B cell (primary cell): ENCODE measurements around the gene TRIM44. TPM values are rescaled to one million over a fixed set of nuclear protein-coding genes. Genes with fewer than 3 reads are reported as not detected.
"Not testable (repeated sequence)": the region's sequence is repeated elsewhere in the genome, so short reads cannot be mapped to it uniquely, and the experiment has no call there.

ENCODE experiments used
- ATAC-seq: fragments of 200-7000 bp; cut with Tn5 transposase; one replicate; pipeline ENCODE4 v1.10.0; 2021; ENCODE audit warnings: low read depth, mild to moderate bottlenecking, moderate number of reproducible peaks, moderate library complexity
- CTCF ChIA-PET: fragments of 350-600 bp; sonication (Branson Sonifier 250); formaldehyde crosslinking; loops from one replicate; lab custom pipeline; 2021; ENCODE audit warnings: antibody characterized with exemption, inconsistent platforms; lab: Charles Lee
- POLR2A ChIA-PET: fragments of 350-600 bp; sonication (Branson Sonifier 250); formaldehyde crosslinking; loops from one replicate; lab custom pipeline; 2021; ENCODE audit warnings: antibody characterized with exemption; lab: Charles Lee
- DNase-seq: peaks from one replicate; pipeline ENCODE4 v3.0.0; 2013
- H2AFZ ChIP-seq: 2 replicates; pipeline ENCODE4 v1.6.1; 2012; ENCODE audit warnings: mild to moderate bottlenecking, low read depth, low read length; ENCODE audit not compliant: insufficient read depth, poor library complexity, severe bottlenecking
- H3K27ac ChIP-seq, 2 donors: 1 replicate in 1 of 2; 2 replicates in 1 of 2; pipeline ENCODE4 v1.5.1; 2012 to 2013; ENCODE audit warnings: low read length in 2 of 2, mild to moderate bottlenecking in 2 of 2, moderate library complexity in 1 of 2
- H3K27me3 ChIP-seq, 4 experiments: fragments of 200-600 bp in 1 of 4; sonication (generic) in 1 of 4; replicated peaks in 1 of 4; 1 replicate in 2 of 4; 2 replicates in 2 of 4; pipeline versions ENCODE4 v1.6.1 to v1.7.0; 2013 to 2016; ENCODE audit warnings: low read length in 3 of 4, mild to moderate bottlenecking in 2 of 4, mixed read lengths in 1 of 4, moderate library complexity in 1 of 4; ENCODE audit not compliant: insufficient read depth in 4 of 4, control insufficient read depth in 3 of 4; ENCODE audit errors: control extremely low read depth in 1 of 4
- H3K36me3 ChIP-seq, 2 experiments: replicated peaks in 1 of 2; 1 replicate in 1 of 2; 2 replicates in 1 of 2; pipeline versions ENCODE4 v1.6.1 to v1.7.1; 2013; ENCODE audit warnings: low read length in 1 of 2; ENCODE audit not compliant: insufficient read depth in 2 of 2, control insufficient read depth in 1 of 2; ENCODE audit errors: control extremely low read depth in 1 of 2, extremely low read depth in 1 of 2
- H3K4me1 ChIP-seq, 2 donors: fragments of 200-600 bp in 1 of 2; sonication (generic) in 1 of 2; 1 replicate in 1 of 2; 2 replicates in 1 of 2; pipeline versions ENCODE4 v1.5.1 to v1.6.1; 2013 to 2017; ENCODE audit warnings: low read length in 2 of 2; ENCODE audit not compliant: control insufficient read depth in 2 of 2, insufficient read depth in 2 of 2
- H3K4me2 ChIP-seq: replicated peaks from 2 replicates; pipeline ENCODE3; 2012; ENCODE audit warnings: mild to moderate bottlenecking, low read depth, low read length; ENCODE audit not compliant: poor library complexity, severe bottlenecking
- H3K4me3 ChIP-seq, 5 experiments: fragments of 200-600 bp in 1 of 5; sonication (generic) in 1 of 5; 1 replicate in 3 of 5; 2 replicates in 2 of 5; pipeline versions ENCODE4 v1.5.1 to v1.7.0; 2011 to 2016; ENCODE audit warnings: low read length in 4 of 5, mild to moderate bottlenecking in 4 of 5, low read depth in 2 of 5, control low read depth in 1 of 5, moderate library complexity in 1 of 5; ENCODE audit not compliant: insufficient read depth in 1 of 5; ENCODE audit errors: control extremely low read depth in 1 of 5, extremely low read depth in 1 of 5
- H3K79me2 ChIP-seq: fragments of 200-600 bp; sonication (generic); one replicate; pipeline ENCODE4 v1.6.0; 2016; ENCODE audit warnings: low read length; ENCODE audit not compliant: control insufficient read depth, insufficient read depth
- H3K9ac ChIP-seq: fragments of 200-600 bp; sonication (generic); 2 replicates; pipeline ENCODE4 v1.6.1; 2017; ENCODE audit warnings: mild to moderate bottlenecking, low read length, moderate library complexity
- H3K9me3 ChIP-seq, 3 donors: one replicate each; pipeline versions ENCODE4 v1.6.1 to v1.7.1; 2013; ENCODE audit warnings: low read length in 2 of 3; ENCODE audit not compliant: control insufficient read depth in 2 of 3, insufficient read depth in 1 of 3; ENCODE audit errors: control extremely low read depth in 1 of 3
- H4K20me1 ChIP-seq: 2 replicates; pipeline ENCODE4 v1.6.0; 2012; ENCODE audit warnings: mild to moderate bottlenecking, low read length; ENCODE audit not compliant: insufficient read depth, control insufficient read depth, poor library complexity, severe bottlenecking
- H3K27ac Mint-ChIP-seq: one replicate; pipeline ENCODE4 v1.8.0; 2021; ENCODE audit warnings: mixed read lengths
- H3K27me3 Mint-ChIP-seq: one replicate; pipeline ENCODE4 v1.8.0; 2021; ENCODE audit warnings: mixed read lengths
- H3K4me1 Mint-ChIP-seq: one replicate; pipeline ENCODE4 v1.8.0; 2021; ENCODE audit warnings: mixed read lengths
- H3K4me3 Mint-ChIP-seq: one replicate; pipeline ENCODE4 v1.8.0; 2021; ENCODE audit warnings: mixed read lengths
- H3K9me3 Mint-ChIP-seq: one replicate; pipeline ENCODE4 v1.8.0; 2022; ENCODE audit warnings: mixed read lengths; ENCODE audit not compliant: insufficient read depth
- CTCF ChIP-seq: fragments of 200-600 bp; IDR thresholded peaks from one replicate; pipeline ENCODE4 v1.8.0; 2022; ENCODE audit warnings: antibody characterized with exemption, mild to moderate bottlenecking
- EZH2 ChIP-seq: IDR thresholded peaks from 2 replicates; pipeline ENCODE4 v1.6.1; 2012; ENCODE audit warnings: borderline replicate concordance, low read depth, mild to moderate bottlenecking, moderate library complexity, low read length; ENCODE audit not compliant: insufficient read depth, poor library complexity, severe bottlenecking
- WGBS: methylation state at CpG from one replicate; pipeline ENCODE4 v1.1.5; 2013; ENCODE audit warnings: missing lambda C conversion rate; ENCODE audit not compliant: insufficient coverage; 5-methylcytosine and 5-hydroxymethylcytosine counted together
- intact Hi-C: fragments of 100-400 bp; cut with micrococcal nuclease; formaldehyde crosslinking; loops from one replicate; pipeline ENCODE4 v1.10.0; 2022
- polyA plus RNA-seq: library from polyadenylated mRNA; depleted of rRNA; stranded (reverse); fragments of >200 nt; gene quantifications from 2 replicates; pipeline ENCODE4 v1.2.3, GENCODE V29; 2012
- total RNA-seq, 2 donors: library from RNA; stranded (reverse); fragments of 120-200 nt in 1 of 2; gene quantifications; 1 replicate in 1 of 2; 2 replicates in 1 of 2; pipeline versions ENCODE4 v1.2.3 to v1.2.4, GENCODE V29; 2013 to 2022

The TRIM44 gene
- total and polyA plus RNA-seq, 2 donors (not counting 1 experiment from before 2014, with no cell fraction given): 39.1 to 71.1 TPM

GRCh38 chr11:35838071-35838470 is 175.5 kb downstream of the TRIM44 start:
- no peaks in the 10 kb centered on the region for H3K4me1 ChIP-seq
- Mint-ChIP-seq H3K4me1 (peaks cover 2% of the 10 kb centered on the region), H3K27me3 (peaks cover 27% of the 10 kb centered on the region), H3K27ac (no peak overlapping the region), H3K9me3 (no peaks in the 10 kb centered on the region), H3K4me3 (no peak overlapping the region)
- no peak overlapping the region for H3K27ac ChIP-seq
- H3K4me2 ChIP-seq: no peak overlapping the region
- H3K79me2 ChIP-seq: no peaks in the 10 kb centered on the region
- no peak overlapping the region for H3K9ac ChIP-seq
- ChIA-PET CTCF (no interaction called here), POLR2A (no interaction called here)
- H3K9me3 ChIP-seq: no peaks in the 10 kb centered on the region
- H2AFZ ChIP-seq: no peak overlapping the region
- intact Hi-C loops: no loop called here
- H3K27me3 ChIP-seq: peaks cover 0 to 4% (median 1%) of the 10 kb centered on the region in 4 experiments
- no peak for DNase-seq
- WGBS: 78% methylated on average over 2 of the region's 3 CpGs
- no peaks in the 10 kb centered on the region for H4K20me1 ChIP-seq
- no peaks in the 10 kb centered on the region for H3K36me3 ChIP-seq
- no peak overlapping the region for H3K4me3 ChIP-seq
- ATAC-seq: no peak
- TF ChIP-seq EZH2 (no peak), CTCF (no peak)

GRCh38 chr11:35838697-35839367 is 176.3 kb downstream of the TRIM44 start:
- H2AFZ ChIP-seq, H3K9ac ChIP-seq, H3K79me2 ChIP-seq, H4K20me1 ChIP-seq, DNase-seq, H3K9me3 ChIP-seq, ATAC-seq, H3K4me1 Mint-ChIP-seq, CTCF ChIA-PET, H3K4me1 ChIP-seq, H3K27ac ChIP-seq, H3K9me3 Mint-ChIP-seq, H3K27me3 ChIP-seq, H3K4me2 ChIP-seq, H3K27ac Mint-ChIP-seq, H3K36me3 ChIP-seq, POLR2A ChIA-PET, H3K4me3 ChIP-seq, H3K4me3 Mint-ChIP-seq, intact Hi-C loops: not testable (repeated sequence)
- WGBS: 92% methylated on average over 5 of the region's 10 CpGs
- H3K27me3 Mint-ChIP-seq: peaks cover 28% of the 10 kb centered on the region
